Panc1 (cell line): ENCODE results near the gene VIPAS39. TPM values are rescaled to one million over a fixed set of nuclear protein-coding genes. Genes with fewer than 3 reads are reported as not detected.
A peak's percentile ranks its signal among the peaks of the same experiment; 100 is the strongest.

Experiments used
- ATAC-seq: fragments of 200-7000 bp; cut with Tn5 transposase; 2 replicates; pipeline ENCODE4 v1.9.1; 2020; ENCODE audit warnings: mild to moderate bottlenecking, moderate library complexity
- BruUV-seq: library from RNA; stranded (reverse); fragments of 400-500 nt; replicated peaks from 2 replicates; lab custom pipeline; 2021; lab: Mats Ljungman, UMichigan
- CTCF ChIA-PET: fragments of 300-600 bp; sonication (Branson Sonifier 250); formaldehyde crosslinking; loops from one replicate; lab custom pipeline; 2022; ENCODE audit warnings: antibody characterized with exemption; lab: Charles Lee
- POLR2A ChIA-PET: fragments of 300-600 bp; sonication (Branson Sonifier 250); formaldehyde crosslinking; loops from one replicate; lab custom pipeline; 2022; ENCODE audit warnings: antibody characterized with exemption; lab: Charles Lee
- DNase-seq: peaks from one replicate; pipeline ENCODE4 v3.0.0-alpha.2; 2010; ENCODE audit warnings: low read depth, low spot score
- H3K27ac ChIP-seq: 2 replicates; pipeline ENCODE4 v1.5.1; 2011; ENCODE audit warnings: mild to moderate bottlenecking, low read length, inconsistent platforms
- H3K27me3 ChIP-seq: fragments of 200-500 bp; sonication (Bioruptor generic); 2 replicates; pipeline ENCODE4 v1.6.0; 2014; ENCODE audit warnings: low read length, inconsistent platforms; ENCODE audit not compliant: control insufficient read depth, insufficient read depth
- H3K36me3 ChIP-seq: fragments of 200-500 bp; sonication (Bioruptor generic); 2 replicates; pipeline ENCODE4 v1.5.1; 2014; ENCODE audit warnings: inconsistent platforms, mild to moderate bottlenecking, low read length, moderate library complexity; ENCODE audit not compliant: control insufficient read depth, insufficient read depth
- H3K4me1 ChIP-seq: 2 replicates; pipeline ENCODE4 v1.5.1; 2011; ENCODE audit warnings: inconsistent platforms, mild to moderate bottlenecking, low read length, moderate library complexity; ENCODE audit not compliant: control insufficient read depth, insufficient read depth
- H3K4me3 ChIP-seq, 2 experiments: 2 replicates each; pipeline ENCODE4 v1.5.1; 2011 to 2012; ENCODE audit warnings: low read depth in 2 of 2, low read length in 2 of 2, mild to moderate bottlenecking in 2 of 2, inconsistent platforms in 1 of 2, moderate library complexity in 1 of 2
- H3K9me3 ChIP-seq: fragments of 200-500 bp; sonication (Bioruptor generic); 2 replicates; pipeline ENCODE4 v1.5.1; 2014; ENCODE audit warnings: low read depth, mild to moderate bottlenecking, inconsistent platforms, low read length, moderate library complexity; ENCODE audit not compliant: control insufficient read depth, insufficient read depth
- POLR2AphosphoS5 ChIP-seq: IDR thresholded peaks from 2 replicates; pipeline ENCODE4 v1.6.1; 2012; ENCODE audit warnings: mild to moderate bottlenecking, low read depth, low read length, moderate library complexity
- SIN3A ChIP-seq: IDR thresholded peaks from 2 replicates; pipeline ENCODE4 v1.6.1; 2012; ENCODE audit warnings: low read depth, mild to moderate bottlenecking, low read length, moderate library complexity, borderline replicate concordance; ENCODE audit not compliant: insufficient read depth
- TCF7L2 ChIP-seq: IDR thresholded peaks from 2 replicates; pipeline ENCODE4 v1.6.1; 2011; ENCODE audit warnings: mild to moderate bottlenecking, low read depth, low read length, inconsistent platforms
- in situ Hi-C: cut with HindIII; loops from 2 replicates; pipeline ENCODE4 v1.10.0; 2016; ENCODE audit warnings: low sequenced_read_pairs, low pct_unique_long_range_greater_than_20kb
- intact Hi-C: fragments of 100-400 bp; cut with micrococcal nuclease; formaldehyde crosslinking; loops from one replicate; pipeline ENCODE4 v1.10.0; 2022; ENCODE audit not compliant: unreplicated experiment
- total RNA-seq: library from RNA; stranded (reverse); gene quantifications from one replicate; pipeline ENCODE4 v1.2.1, GENCODE V29; 2021; ENCODE audit not compliant: unreplicated experiment
- TF ChIP-seq, protein P1 (sequence below): fragments of 450-650 bp; IDR thresholded peaks from 2 replicates; pipeline ENCODE4 v1.5.1; 2017; ENCODE audit warnings: mild to moderate bottlenecking
- TF ChIP-seq, protein P2 (sequence below), 2 experiments: IDR thresholded peaks; 2 replicates each; pipeline ENCODE4 v1.6.1; 2011 to 2012; ENCODE audit warnings: low read depth in 2 of 2, control low read depth in 1 of 2, low read length in 1 of 2, mild to moderate bottlenecking in 1 of 2, moderate library complexity in 1 of 2; ENCODE audit not compliant: insufficient read depth in 1 of 2

VIPAS39 gene
- total RNA-seq, 1 experiment from 2014 or later = 12.4 TPM

DNA sequence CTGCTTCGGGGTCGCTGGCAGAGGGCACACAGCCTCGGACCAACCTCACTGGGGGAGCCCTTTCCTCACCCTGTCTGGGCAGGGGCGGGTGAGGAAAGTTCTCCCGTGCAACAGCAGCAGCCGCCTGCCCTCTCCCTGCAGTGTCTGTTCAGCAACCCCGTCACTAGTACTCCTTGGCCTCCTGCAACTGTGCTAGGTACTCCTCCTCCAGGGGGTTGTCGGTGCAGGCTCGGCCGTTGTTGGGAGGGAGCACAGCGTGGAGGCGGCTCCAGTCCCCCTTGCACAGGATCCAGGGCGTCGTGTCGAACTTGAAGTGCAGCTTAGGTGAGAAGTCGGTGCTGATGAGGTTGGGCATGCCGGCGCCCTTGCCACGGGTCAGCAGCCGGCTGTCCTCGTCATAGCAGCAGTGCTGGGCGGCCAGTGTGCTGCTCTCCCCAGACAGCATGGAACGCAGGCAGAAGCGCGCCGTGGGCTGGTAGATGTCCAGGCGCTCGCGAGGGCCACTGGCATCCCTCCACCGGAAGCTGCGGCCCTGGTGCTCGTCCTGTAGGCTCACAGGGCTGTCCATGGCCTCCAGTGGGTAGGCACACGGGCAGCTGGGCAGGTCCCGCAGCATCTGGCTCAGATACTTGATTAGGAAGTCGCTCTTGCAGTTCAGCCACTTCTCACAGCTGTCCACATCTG lies 18.2 kb upstream of the VIPAS39 start:
- BruUV-seq = no TSS peak
- POLR2A ChIA-PET = no interaction called here
- in situ Hi-C loops = no loop called here
- TF ChIP-seq SIN3A (no peak), POLR2AphosphoS5 (no peak), TCF7L2 (no peak)
- TF ChIP-seq, protein P1, sequence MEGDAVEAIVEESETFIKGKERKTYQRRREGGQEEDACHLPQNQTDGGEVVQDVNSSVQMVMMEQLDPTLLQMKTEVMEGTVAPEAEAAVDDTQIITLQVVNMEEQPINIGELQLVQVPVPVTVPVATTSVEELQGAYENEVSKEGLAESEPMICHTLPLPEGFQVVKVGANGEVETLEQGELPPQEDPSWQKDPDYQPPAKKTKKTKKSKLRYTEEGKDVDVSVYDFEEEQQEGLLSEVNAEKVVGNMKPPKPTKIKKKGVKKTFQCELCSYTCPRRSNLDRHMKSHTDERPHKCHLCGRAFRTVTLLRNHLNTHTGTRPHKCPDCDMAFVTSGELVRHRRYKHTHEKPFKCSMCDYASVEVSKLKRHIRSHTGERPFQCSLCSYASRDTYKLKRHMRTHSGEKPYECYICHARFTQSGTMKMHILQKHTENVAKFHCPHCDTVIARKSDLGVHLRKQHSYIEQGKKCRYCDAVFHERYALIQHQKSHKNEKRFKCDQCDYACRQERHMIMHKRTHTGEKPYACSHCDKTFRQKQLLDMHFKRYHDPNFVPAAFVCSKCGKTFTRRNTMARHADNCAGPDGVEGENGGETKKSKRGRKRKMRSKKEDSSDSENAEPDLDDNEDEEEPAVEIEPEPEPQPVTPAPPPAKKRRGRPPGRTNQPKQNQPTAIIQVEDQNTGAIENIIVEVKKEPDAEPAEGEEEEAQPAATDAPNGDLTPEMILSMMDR = no peak
- TF ChIP-seq, protein P2, sequence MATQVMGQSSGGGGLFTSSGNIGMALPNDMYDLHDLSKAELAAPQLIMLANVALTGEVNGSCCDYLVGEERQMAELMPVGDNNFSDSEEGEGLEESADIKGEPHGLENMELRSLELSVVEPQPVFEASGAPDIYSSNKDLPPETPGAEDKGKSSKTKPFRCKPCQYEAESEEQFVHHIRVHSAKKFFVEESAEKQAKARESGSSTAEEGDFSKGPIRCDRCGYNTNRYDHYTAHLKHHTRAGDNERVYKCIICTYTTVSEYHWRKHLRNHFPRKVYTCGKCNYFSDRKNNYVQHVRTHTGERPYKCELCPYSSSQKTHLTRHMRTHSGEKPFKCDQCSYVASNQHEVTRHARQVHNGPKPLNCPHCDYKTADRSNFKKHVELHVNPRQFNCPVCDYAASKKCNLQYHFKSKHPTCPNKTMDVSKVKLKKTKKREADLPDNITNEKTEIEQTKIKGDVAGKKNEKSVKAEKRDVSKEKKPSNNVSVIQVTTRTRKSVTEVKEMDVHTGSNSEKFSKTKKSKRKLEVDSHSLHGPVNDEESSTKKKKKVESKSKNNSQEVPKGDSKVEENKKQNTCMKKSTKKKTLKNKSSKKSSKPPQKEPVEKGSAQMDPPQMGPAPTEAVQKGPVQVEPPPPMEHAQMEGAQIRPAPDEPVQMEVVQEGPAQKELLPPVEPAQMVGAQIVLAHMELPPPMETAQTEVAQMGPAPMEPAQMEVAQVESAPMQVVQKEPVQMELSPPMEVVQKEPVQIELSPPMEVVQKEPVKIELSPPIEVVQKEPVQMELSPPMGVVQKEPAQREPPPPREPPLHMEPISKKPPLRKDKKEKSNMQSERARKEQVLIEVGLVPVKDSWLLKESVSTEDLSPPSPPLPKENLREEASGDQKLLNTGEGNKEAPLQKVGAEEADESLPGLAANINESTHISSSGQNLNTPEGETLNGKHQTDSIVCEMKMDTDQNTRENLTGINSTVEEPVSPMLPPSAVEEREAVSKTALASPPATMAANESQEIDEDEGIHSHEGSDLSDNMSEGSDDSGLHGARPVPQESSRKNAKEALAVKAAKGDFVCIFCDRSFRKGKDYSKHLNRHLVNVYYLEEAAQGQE (IDR thresholded peaks at IDR 0.05; ENCODE audit: insufficient read depth in 1 of 2, low read depth in 2 of 2, low read length in 1 of 2) = no peak
- ATAC-seq (0 out of 2 replicates have a peak, but pooled peaks have one; percentile 24), DNase-seq (no peak)
- intact Hi-C loops = no loop called here
- no peak overlapping the region for H3K4me3 ChIP-seq
- H3K36me3 ChIP-seq = no peaks in the 10 kb centered on the region
- H3K9me3 ChIP-seq = no peaks in the 10 kb centered on the region
- no peaks in the 10 kb centered on the region for H3K27me3 ChIP-seq
- H3K4me1 ChIP-seq = peaks cover under 1% of the 10 kb centered on the region; the same call in 1 of the 2 replicates
- H3K27ac ChIP-seq = no peak overlapping the region
- CTCF ChIA-PET = no interaction called here

DNA sequence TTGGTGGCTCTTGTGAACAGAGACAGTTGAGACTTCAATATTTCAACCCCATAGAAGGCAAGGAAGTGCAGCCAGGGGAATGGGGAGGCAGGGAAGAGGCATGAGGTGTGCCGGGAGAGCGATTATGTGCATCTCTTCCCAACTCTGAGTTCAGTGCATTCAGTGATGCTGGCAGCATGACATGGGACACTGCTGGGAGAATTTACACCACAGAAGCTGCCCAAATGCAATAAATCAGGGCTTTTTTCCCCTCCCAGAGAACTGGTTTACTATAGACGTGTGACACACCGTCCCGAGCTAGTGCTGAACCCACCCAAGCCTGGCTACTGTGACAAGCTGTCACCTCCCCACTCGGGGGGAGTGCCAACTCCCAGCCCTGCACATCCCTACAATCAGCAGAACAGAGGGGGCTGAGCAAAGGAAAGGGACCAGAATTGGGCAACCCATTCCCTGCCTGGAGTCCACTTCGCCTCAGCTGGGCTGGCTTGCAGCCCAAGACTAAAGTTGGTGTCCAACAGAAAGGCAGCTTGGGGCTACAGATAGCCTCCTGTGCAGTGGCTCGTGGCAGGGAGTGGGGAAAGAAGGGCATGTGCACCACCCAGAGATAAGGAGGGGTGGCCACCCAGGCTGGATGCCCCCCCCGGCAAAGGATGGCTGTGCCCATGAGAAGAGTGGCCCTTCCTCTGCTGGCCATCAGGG lies 17.2 kb upstream of the VIPAS39 start:
- Histone ChIP-seq H3K4me3 (no peak overlapping the region), H3K27ac (no peak overlapping the region), H3K9me3 (no peaks in the 10 kb centered on the region), H3K36me3 (no peaks in the 10 kb centered on the region), H3K27me3 (no peaks in the 10 kb centered on the region), H3K4me1 (peaks cover 9% of the 10 kb centered on the region)
- ChIA-PET POLR2A (interaction anchor here (0.6 kb wide), 1 partner anchor 22 kb away, joined by 13 read pairs; no protein-coding TSS in a partner anchor), CTCF (no interaction called here)
- ATAC-seq = no peak
- in situ Hi-C loops (no loop called here), intact Hi-C loops (no loop called here)
- TF ChIP-seq, protein P2 (IDR thresholded peaks at IDR 0.05; ENCODE audit: insufficient read depth in 1 of 2, low read depth in 2 of 2, low read length in 1 of 2) = no peak
- TF ChIP-seq POLR2AphosphoS5 (no peak), SIN3A (no peak), TCF7L2 (no peak)
- TF ChIP-seq, protein P1 = no peak
- BruUV-seq = no TSS peak
- no peak for DNase-seq
